GM19025 (cell line): ENCODE results near the gene SMAD9.

Source experiments
- ATAC-seq: cut with Tn5 transposase; IDR thresholded peaks from one replicate; pipeline ENCODE4 v1.9.1; 2021; ENCODE audit warnings: mild to moderate bottlenecking, low read depth, moderate library complexity; ENCODE audit not compliant: unreplicated experiment

The SMAD9 gene

GRCh38 chr13:36919833-36920615, at the start of gene SMAD9:
Gene SMAD9, minus strand, starts transcription at chr13:36920238. Its CDS starts 40,549 bp downstream, at chr13:36879689.
- peak; percentile 49 for ATAC-seq

- ATAC-seq, result no peak
Observed at GRCh38 chr13:36966404-36966803, 46.4 kb upstream of the SMAD9 start.

GRCh38 chr13:36965767-36966166, 45.7 kb upstream of the SMAD9 start:
- ATAC-seq, result no peak

GRCh38 chr13:36959456-36960116, 39.5 kb upstream of the SMAD9 start:
- no peak for ATAC-seq

GRCh38 chr13:36954542-36954941, 34.5 kb upstream of the SMAD9 start:
- ATAC-seq, result no peak

GRCh38 chr13:36950920-36951319, 30.9 kb upstream of the SMAD9 start:
- ATAC-seq, result no peak

- ATAC-seq, result no peak
Observed at GRCh38 chr13:36950330-36950729, 30.3 kb upstream of the SMAD9 start.

- ATAC-seq, result no peak
Observed at GRCh38 chr13:36945078-36945477, 25.0 kb upstream of the SMAD9 start.

- no peak for ATAC-seq
Observed at GRCh38 chr13:36925603-36926002, 5.6 kb upstream of the SMAD9 start.

- no peak for ATAC-seq
Observed at GRCh38 chr13:36924001-36924400, 4.0 kb upstream of the SMAD9 start.

- ATAC-seq, result no peak
Observed at GRCh38 chr13:36921631-36922301, 1.7 kb upstream of the SMAD9 start.

GRCh38 chr13:36920616-36921185, 663 bp upstream of the SMAD9 start:
- no peak for ATAC-seq

GRCh38 chr13:36919171-36919832, 736 bp downstream of the SMAD9 start:
- ATAC-seq, result no peak

- ATAC-seq, result no peak
Observed at GRCh38 chr13:36918246-36919131, 1.5 kb downstream of the SMAD9 start.

GRCh38 chr13:36917311-36917710, 2.7 kb downstream of the SMAD9 start:
- no peak for ATAC-seq

- no peak for ATAC-seq
Observed at GRCh38 chr13:36915896-36916640, 4.0 kb downstream of the SMAD9 start.

- ATAC-seq, result no peak
Observed at GRCh38 chr13:36915106-36915505, 4.9 kb downstream of the SMAD9 start.

- no peak for ATAC-seq
Observed at GRCh38 chr13:36914648-36915047, 5.4 kb downstream of the SMAD9 start.

GRCh38 chr13:36913463-36913862, 6.6 kb downstream of the SMAD9 start:
- no peak for ATAC-seq
